HFFc6 (cell line): ENCODE data around the gene SALL4. TPM values are rescaled to one million over a fixed set of nuclear protein-coding genes. Genes with fewer than 3 reads are reported as not detected.
A peak's percentile ranks its signal among the peaks of the same experiment; 100 is the strongest.

Experiments used
- DNase-seq: peaks from one replicate; pipeline ENCODE4 v3.0.0-alpha.2; 2018
- H3K27ac Mint-ChIP-seq: 2 replicates; pipeline ENCODE4 v1.8.0; 2020; ENCODE audit warnings: mild to moderate bottlenecking, mixed read lengths
- H3K27me3 Mint-ChIP-seq: 2 replicates; pipeline ENCODE4 v1.8.0; 2021; ENCODE audit warnings: mild to moderate bottlenecking, moderate library complexity, mixed read lengths; ENCODE audit not compliant: insufficient read depth
- H3K36me3 Mint-ChIP-seq: 2 replicates; pipeline ENCODE4 v1.8.0; 2021; ENCODE audit warnings: low read depth, mixed read lengths
- H3K4me1 Mint-ChIP-seq: 2 replicates; pipeline ENCODE4 v1.8.0; 2020; ENCODE audit warnings: low read depth, mixed read lengths
- H3K4me3 Mint-ChIP-seq: 2 replicates; pipeline ENCODE4 v1.8.0; 2020; ENCODE audit warnings: mild to moderate bottlenecking, moderate library complexity, mixed read lengths
- H3K9me3 Mint-ChIP-seq: 2 replicates; pipeline ENCODE4 v1.8.0; 2020; ENCODE audit warnings: mild to moderate bottlenecking, mixed read lengths
- CTCF ChIP-seq: fragments of 200-600 bp; sonication (generic); IDR thresholded peaks from 2 replicates; pipeline ENCODE4 v1.5.0; 2021; ENCODE audit warnings: antibody characterized with exemption, mild to moderate bottlenecking
- total RNA-seq, 6 experiments: library from RNA; stranded (reverse); fragmentation: NEBNext Ultra II Directional; extraction: Animal tissue kit (Norgen Biotek cat#: 25700); gene quantifications; 2 replicates in 1 of 6; 3 replicates in 5 of 6; pipeline ENCODE4 v1.2.3, GENCODE V29; 2021

The SALL4 gene
- total RNA-seq, 6 experiments from 2014 or later, result 0.29 to 0.81 (median 0.36) TPM

- no peak for DNase-seq
- Mint-ChIP-seq H3K4me3 (peak overlapping the region; percentile 89), H3K9me3 (no peaks in the 10 kb centered on the region), H3K27ac (no peak overlapping the region), H3K4me1 (peaks cover 42% of the 10 kb centered on the region), H3K36me3 (no peaks in the 10 kb centered on the region), H3K27me3 (peaks cover 11% of the 10 kb centered on the region)
- peak; percentile 30; the same call in 1 of the 2 replicates for TF ChIP-seq CTCF
Observed at GRCh38 chr20:51801122-51801822, 1.0 kb downstream of the SALL4 start.

GRCh38 chr20:51800872-51801121, 1.5 kb downstream of the SALL4 start:
- Mint-ChIP-seq H3K27ac (no peak overlapping the region), H3K4me1 (peaks cover 42% of the 10 kb centered on the region), H3K9me3 (no peaks in the 10 kb centered on the region), H3K27me3 (peaks cover 11% of the 10 kb centered on the region), H3K4me3 (peak overlapping the region; percentile 89), H3K36me3 (no peaks in the 10 kb centered on the region)
- no peak for DNase-seq
- no peak for TF ChIP-seq CTCF

GRCh38 chr20:51800060-51800871, 2.1 kb downstream of the SALL4 start:
- Mint-ChIP-seq H3K4me3 (peak overlapping the region; percentile 89), H3K9me3 (no peaks in the 10 kb centered on the region), H3K36me3 (no peaks in the 10 kb centered on the region), H3K4me1 (peaks cover 42% of the 10 kb centered on the region), H3K27ac (no peak overlapping the region), H3K27me3 (peaks cover 11% of the 10 kb centered on the region)
- no peak for DNase-seq
- peak; percentile 94 for TF ChIP-seq CTCF

- Mint-ChIP-seq H3K4me1 (peaks cover 42% of the 10 kb centered on the region), H3K4me3 (no peak overlapping the region), H3K36me3 (no peaks in the 10 kb centered on the region), H3K27me3 (peaks cover 11% of the 10 kb centered on the region), H3K9me3 (no peaks in the 10 kb centered on the region), H3K27ac (no peak overlapping the region)
- DNase-seq, result no peak
- no peak for TF ChIP-seq CTCF
Observed at GRCh38 chr20:51799401-51799860, 2.9 kb downstream of the SALL4 start.

GRCh38 chr20:51797357-51798025, 4.8 kb downstream of the SALL4 start:
- Mint-ChIP-seq H3K27me3 (peaks cover 11% of the 10 kb centered on the region), H3K9me3 (no peaks in the 10 kb centered on the region), H3K36me3 (no peaks in the 10 kb centered on the region), H3K27ac (no peak overlapping the region), H3K4me3 (no peak overlapping the region; the same call in 1 of the 2 replicates), H3K4me1 (peaks cover 28% of the 10 kb centered on the region)
- no peak for TF ChIP-seq CTCF
- no peak for DNase-seq
